Calu3 (cell line): ENCODE results near the gene SCAPER. TPM values are rescaled to one million over a fixed set of nuclear protein-coding genes. Genes with fewer than 3 reads are reported as not detected.
"Not testable (repeated sequence)": the region's sequence is repeated elsewhere in the genome, so short reads cannot be mapped to it uniquely, and the experiment has no call there.

Experiments used
- BruUV-seq: library from RNA; stranded (reverse); fragments of 400-500 nt; replicated peaks from 2 replicates; lab custom pipeline; 2021; lab: Mats Ljungman, UMichigan
- CTCF ChIA-PET: fragments of 300-600 bp; sonication (Branson Sonifier 250); formaldehyde crosslinking; loops from one replicate; lab custom pipeline; 2022; ENCODE audit warnings: antibody characterized with exemption; lab: Charles Lee
- DNase-seq: peaks from one replicate; pipeline ENCODE4 v3.0.0; 2022
- H3K27ac Mint-ChIP-seq: one replicate; pipeline ENCODE4 v1.8.0; 2022; ENCODE audit warnings: mixed read lengths; ENCODE audit not compliant: unreplicated experiment
- H3K27me3 Mint-ChIP-seq: one replicate; pipeline ENCODE4 v1.8.0; 2022; ENCODE audit warnings: mixed read lengths; ENCODE audit not compliant: unreplicated experiment
- H3K36me3 Mint-ChIP-seq: one replicate; pipeline ENCODE4 v1.8.0; 2022; ENCODE audit warnings: mild to moderate bottlenecking, moderate library complexity, mixed read lengths; ENCODE audit not compliant: insufficient read depth, unreplicated experiment
- H3K4me1 Mint-ChIP-seq: one replicate; pipeline ENCODE4 v1.8.0; 2022; ENCODE audit warnings: mild to moderate bottlenecking, low read depth, mixed read lengths; ENCODE audit not compliant: unreplicated experiment
- H3K4me3 Mint-ChIP-seq: one replicate; pipeline ENCODE4 v1.8.0; 2022; ENCODE audit warnings: mild to moderate bottlenecking, low read depth, moderate library complexity, mixed read lengths; ENCODE audit not compliant: unreplicated experiment
- H3K9me3 Mint-ChIP-seq: one replicate; pipeline ENCODE4 v1.8.0; 2022; ENCODE audit warnings: low read depth, mixed read lengths; ENCODE audit not compliant: unreplicated experiment
- CTCF ChIP-seq: fragments of 200-600 bp; IDR thresholded peaks from one replicate; pipeline ENCODE4 v1.8.0; 2022; ENCODE audit warnings: antibody characterized with exemption; ENCODE audit not compliant: unreplicated experiment
- intact Hi-C: fragments of 100-400 bp; cut with micrococcal nuclease; formaldehyde crosslinking; loops from one replicate; pipeline ENCODE4 v1.10.0; 2022; ENCODE audit not compliant: unreplicated experiment
- total RNA-seq: library from RNA; stranded (reverse); gene quantifications from 2 replicates; pipeline ENCODE4 v1.2.3, GENCODE V29; 2022

Gene SCAPER
- total RNA-seq, 1 experiment from 2014 or later: 34.8 TPM

GRCh38 chr15:76502678-76503077 is 402.5 kb downstream of the SCAPER start:
- no peak for TF ChIP-seq CTCF
- no peak for DNase-seq
- H3K4me1 Mint-ChIP-seq: no peaks in the 10 kb centered on the region
- no peak overlapping the region for H3K27ac Mint-ChIP-seq
- H3K27me3 Mint-ChIP-seq: no peaks in the 10 kb centered on the region
- no peaks in the 10 kb centered on the region for H3K36me3 Mint-ChIP-seq
- H3K9me3 Mint-ChIP-seq: no peaks in the 10 kb centered on the region
- no peak overlapping the region for H3K4me3 Mint-ChIP-seq
- intact Hi-C loops: no loop called here
- BruUV-seq: no TSS peak
- CTCF ChIA-PET: no interaction called here

- H3K36me3 Mint-ChIP-seq, H3K4me3 Mint-ChIP-seq, H3K27ac Mint-ChIP-seq, CTCF ChIA-PET, H3K4me1 Mint-ChIP-seq, intact Hi-C loops, DNase-seq, H3K9me3 Mint-ChIP-seq, BruUV-seq, H3K27me3 Mint-ChIP-seq: not testable (repeated sequence)
These were observed 403.0 kb downstream of the SCAPER start for GRCh38 chr15:76502185-76502584.

- intact Hi-C loops: no loop called here
- Mint-ChIP-seq H3K27ac (no peak overlapping the region), H3K4me3 (no peak overlapping the region), H3K9me3 (no peaks in the 10 kb centered on the region), H3K4me1 (no peaks in the 10 kb centered on the region), H3K36me3 (no peaks in the 10 kb centered on the region), H3K27me3 (no peaks in the 10 kb centered on the region)
- no peak for TF ChIP-seq CTCF
- BruUV-seq: no TSS peak
- DNase-seq: no peak
- CTCF ChIA-PET: no interaction called here
These were observed 403.4 kb downstream of the SCAPER start for GRCh38 chr15:76501726-76502125.

GRCh38 chr15:76501011-76501410 is 404.1 kb downstream of the SCAPER start:
- no peaks in the 10 kb centered on the region for H3K9me3 Mint-ChIP-seq
- CTCF ChIA-PET: no interaction called here
- no peaks in the 10 kb centered on the region for H3K4me1 Mint-ChIP-seq
- no peak for DNase-seq
- intact Hi-C loops: no loop called here
- BruUV-seq: no TSS peak
- H3K36me3 Mint-ChIP-seq: no peaks in the 10 kb centered on the region
- no peak overlapping the region for H3K4me3 Mint-ChIP-seq
- H3K27me3 Mint-ChIP-seq: no peaks in the 10 kb centered on the region
- H3K27ac Mint-ChIP-seq: no peak overlapping the region
- TF ChIP-seq CTCF: no peak

GRCh38 chr15:76495487-76495886 is 409.7 kb downstream of the SCAPER start:
- BruUV-seq: no TSS peak
- Mint-ChIP-seq H3K27ac (no peak overlapping the region), H3K27me3 (no peaks in the 10 kb centered on the region), H3K9me3 (no peaks in the 10 kb centered on the region), H3K4me3 (no peak overlapping the region), H3K4me1 (no peaks in the 10 kb centered on the region), H3K36me3 (peaks cover 4% of the 10 kb centered on the region)
- CTCF ChIA-PET: interaction anchor here (0.6 to 0.7 kb wide), 2 partner anchors 79 to 395 kb away, joined by 4 to 7 read pairs; no protein-coding TSS in a partner anchor
- no peak for DNase-seq
- no peak for TF ChIP-seq CTCF
- intact Hi-C loops: no loop called here
